Hepatocyte (in vitro differentiated cells): ENCODE measurements around the gene PTTG1.

Experiments used
- CTCF ChIP-seq: fragments of 200-600 bp; sonication (generic); IDR thresholded peaks from 2 replicates; pipeline ENCODE4 v1.5.1; 2016; ENCODE audit warnings: antibody characterized with exemption, mild to moderate bottlenecking; ENCODE audit not compliant: poor library complexity
- EZH2 ChIP-seq: fragments of 200-600 bp; sonication (generic); IDR thresholded peaks from 2 replicates; pipeline ENCODE4 v1.6.1; 2016; ENCODE audit warnings: antibody characterized with exemption, mild to moderate bottlenecking, borderline replicate concordance
- EZH2phosphoT487 ChIP-seq: fragments of 200-600 bp; sonication (generic); IDR thresholded peaks from one replicate; pipeline ENCODE4 v1.6.1; 2018; ENCODE audit warnings: antibody characterized with exemption, mild to moderate bottlenecking, low read depth, moderate library complexity; ENCODE audit not compliant: unreplicated experiment, severe bottlenecking

- TF ChIP-seq CTCF (no peak), EZH2 (no peak), EZH2phosphoT487 (no peak)
Observed at GRCh38 chr5:160466889-160467554, 45.4 kb downstream of the PTTG1 start.
